Measurements from ENCODE around the gene SLAIN1. TPM values are rescaled to one million over a fixed set of nuclear protein-coding genes. Genes with fewer than 3 reads are reported as not detected.
A peak's percentile ranks its signal among the peaks of the same experiment; 100 is the strongest.

SLAIN1 gene
- total and polyA plus RNA-seq, 10 of the 15 experiments (the other 5 are each of a cell fraction or from before 2014, with no cell fraction given), result 11.9 to 140 (median 56.9) TPM

GRCh38 chr13:77745784-77746183, 48.3 kb downstream of the SLAIN1 start (continued):
- no peak for TF ChIP-seq ZNF592 (IDR thresholded peaks at IDR 0.05)
- TF ChIP-seq GATAD2B (conservative IDR thresholded peaks at IDR 0.05; ENCODE audit: low read depth), result no peak
- no peak for TF ChIP-seq TCF12 (IDR thresholded peaks at IDR 0.05; ENCODE audit: low read depth, low read length)
- TF ChIP-seq MLLT1 (IDR thresholded peaks at IDR 0.05), result no peak
- TF ChIP-seq NR2F1 (conservative IDR thresholded peaks at IDR 0.05), result 0 out of 2 replicates have a peak, but pooled peaks have one; percentile 42
- no peak for TF ChIP-seq SIN3A (IDR thresholded peaks at IDR 0.05; ENCODE audit: low read depth, low read length)
- peak; percentile 49 for TF ChIP-seq BCL3 (IDR thresholded peaks at IDR 0.05; ENCODE audit: borderline replicate concordance, insufficient read depth, low read depth, low read length, poor library complexity, severe bottlenecking)
- TF ChIP-seq SMC3 (IDR thresholded peaks at IDR 0.05; ENCODE audit: borderline replicate concordance, low read length), result no peak
- no peak for TF ChIP-seq POLR2AphosphoS2 (IDR thresholded peaks at IDR 0.05; ENCODE audit: low read depth, low read length)
- TF ChIP-seq EGR1 (IDR thresholded peaks at IDR 0.05; ENCODE audit: borderline replicate concordance in 1 of 2, low read depth in 2 of 2, low read length in 2 of 2), result no peak
- no peak for TF ChIP-seq ATF3 (IDR thresholded peaks at IDR 0.05; ENCODE audit: borderline replicate concordance, extremely low read depth, low read depth, low read length)
- no peak for TF ChIP-seq RFX5 (IDR thresholded peaks at IDR 0.05; ENCODE audit: low read depth, low read length)
- TF ChIP-seq IRF5 (IDR thresholded peaks at IDR 0.05; ENCODE audit: borderline replicate concordance), result no peak
- TF ChIP-seq POLR2A (IDR thresholded peaks at IDR 0.05; ENCODE audit: low read depth, low read length), result no peak
- TF ChIP-seq RBBP5 (conservative IDR thresholded peaks at IDR 0.05), result no peak
- no peak for TF ChIP-seq POLR2AphosphoS5 (IDR thresholded peaks at IDR 0.05; ENCODE audit: low read length)
- TF ChIP-seq PAX8 (IDR thresholded peaks at IDR 0.05), result no peak
- no peak for TF ChIP-seq ZBTB11 (CRISPR knock-in tag; IDR thresholded peaks at IDR 0.05)
- TF ChIP-seq DPF2 (IDR thresholded peaks at IDR 0.05), result no peak

Data from GM12878 (cell line).